GM19238 (cell line): ENCODE results near the gene SCGB1D1.

ENCODE experiments used
- DNase-seq: peaks from one replicate; pipeline ENCODE4 v3.0.0; 2011; ENCODE audit warnings: low spot score; ENCODE audit not compliant: insufficient read length

SCGB1D1 gene, protein sequence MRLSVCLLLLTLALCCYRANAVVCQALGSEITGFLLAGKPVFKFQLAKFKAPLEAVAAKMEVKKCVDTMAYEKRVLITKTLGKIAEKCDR

DNA sequence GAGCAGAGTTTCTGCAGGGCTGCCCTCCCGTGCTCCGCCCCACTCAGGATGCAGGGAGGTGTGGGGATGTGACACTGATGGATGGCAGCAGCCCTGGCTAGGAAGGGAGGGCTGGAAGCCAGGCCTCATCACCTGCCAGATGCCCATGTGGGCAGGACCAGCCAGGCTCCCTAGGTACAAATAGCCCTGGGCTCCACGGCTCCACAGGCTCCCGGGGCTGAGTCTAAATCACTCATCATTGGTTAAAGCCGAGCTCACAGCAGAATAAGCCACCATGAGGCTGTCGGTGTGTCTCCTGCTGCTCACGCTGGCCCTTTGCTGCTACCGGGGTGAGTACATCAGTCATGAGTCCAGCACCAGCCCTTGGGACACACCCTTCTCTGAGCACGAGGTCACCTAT is at the start of gene SCGB1D1:
TSS of gene SCGB1D1 (plus strand) at position 206 of the 400 bp plus-strand sequence. CDS start at position 275, 69 bp downstream.
- DNase-seq: no peak

DNA sequence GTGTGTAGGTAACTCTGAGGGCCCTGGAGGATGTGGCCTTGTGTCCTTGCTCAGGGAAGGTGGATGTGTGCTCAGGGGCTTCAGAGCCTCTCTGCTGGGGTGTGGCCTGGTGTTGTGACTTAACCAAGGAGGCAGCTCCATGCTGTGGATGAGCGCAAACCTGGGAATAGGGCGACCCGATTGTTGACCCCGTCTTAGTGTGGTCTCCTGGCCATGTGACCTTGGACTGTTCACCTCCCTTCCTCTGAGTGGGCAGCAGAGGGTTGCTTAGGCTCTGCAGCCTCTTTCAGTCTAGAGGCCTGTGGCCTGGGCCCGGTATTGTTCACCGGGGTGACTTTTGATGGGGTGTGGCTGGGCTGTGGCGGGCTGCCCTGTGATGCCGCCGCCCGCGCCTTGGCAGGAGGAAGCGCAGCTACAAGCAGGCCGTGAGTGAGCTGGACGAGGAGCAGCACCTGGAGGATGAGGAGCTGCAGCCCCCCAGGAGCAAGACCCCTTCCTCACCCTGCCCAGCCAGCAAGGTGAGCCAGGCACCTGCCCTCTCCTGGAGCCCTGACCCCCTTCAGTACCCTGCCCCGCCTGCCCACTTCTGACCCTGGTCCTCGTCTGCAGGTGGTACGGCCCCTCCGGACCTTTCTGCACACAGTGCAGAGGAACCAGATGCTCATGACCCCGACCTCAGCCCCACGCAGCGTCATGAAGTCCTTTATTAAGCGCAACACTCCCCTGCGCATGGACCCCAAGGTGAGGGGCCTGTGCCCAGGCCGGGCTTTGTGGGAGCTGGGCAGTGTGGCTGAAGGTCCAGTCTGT is 49.5 kb upstream of the SCGB1D1 start:
- no peak for DNase-seq

DNA sequence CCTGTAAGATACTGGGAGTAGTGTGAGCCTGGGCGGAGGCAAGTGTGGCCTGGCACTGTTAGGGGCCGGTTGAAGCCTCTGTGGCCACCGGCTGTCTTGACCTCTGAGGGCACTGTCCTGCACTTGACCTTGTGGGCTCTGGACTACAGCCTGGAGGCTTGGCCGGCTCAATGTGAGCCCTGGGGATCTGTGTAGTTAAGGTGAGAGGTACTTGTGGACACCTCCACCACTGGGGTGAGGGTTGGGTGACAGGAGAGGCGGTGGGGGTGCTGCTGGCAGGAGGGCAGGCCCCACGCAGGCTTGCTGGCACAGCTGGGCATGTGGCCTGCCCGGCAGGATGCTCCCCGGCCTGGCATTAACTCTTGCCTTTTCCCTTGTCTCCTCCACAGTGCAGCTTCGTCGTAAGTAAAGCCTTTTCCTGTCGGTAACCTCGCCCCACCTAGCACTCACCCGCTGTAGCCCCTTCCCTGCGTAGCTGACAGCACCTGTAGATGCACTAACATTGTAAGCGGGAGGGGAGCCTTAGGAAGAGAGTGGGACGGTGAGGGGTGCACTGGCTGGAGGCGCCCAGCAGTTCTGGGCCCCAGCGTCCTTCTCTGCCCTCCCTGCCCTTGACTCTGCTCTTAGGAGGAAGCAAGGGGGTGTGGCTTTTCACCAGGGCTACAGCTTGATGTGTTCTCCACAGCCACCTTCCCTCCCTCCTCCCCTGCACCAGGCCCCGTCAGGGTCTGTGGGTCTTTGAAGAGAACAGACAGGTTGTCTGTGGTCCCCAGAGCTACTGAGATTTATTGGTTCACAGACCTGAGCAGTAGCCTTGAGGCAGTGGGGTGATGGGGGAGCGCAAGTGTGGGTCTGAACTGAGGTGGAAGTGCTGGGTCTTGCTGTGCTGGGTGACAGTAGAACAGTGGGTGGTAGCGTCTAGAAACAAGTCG is 48.6 kb upstream of the SCGB1D1 start:
- DNase-seq: no peak

DNA sequence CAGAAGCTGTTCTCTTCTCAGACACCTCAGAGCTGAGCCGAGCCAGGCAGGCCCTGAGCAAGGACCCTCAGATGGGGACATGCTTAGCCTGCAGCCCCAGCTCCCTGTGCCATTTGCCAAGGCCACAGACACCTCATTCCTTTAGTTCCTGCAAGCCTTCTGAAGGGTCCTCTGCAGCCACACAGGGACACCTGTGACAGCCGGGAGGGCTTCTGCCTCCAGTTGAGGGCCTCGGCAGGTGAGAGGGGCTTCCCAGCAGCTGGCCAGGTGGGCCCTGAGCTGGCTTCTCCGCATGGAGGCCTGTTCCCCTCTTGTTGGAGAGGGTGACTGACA is 48.0 kb upstream of the SCGB1D1 start:
- DNase-seq: no peak

DNA sequence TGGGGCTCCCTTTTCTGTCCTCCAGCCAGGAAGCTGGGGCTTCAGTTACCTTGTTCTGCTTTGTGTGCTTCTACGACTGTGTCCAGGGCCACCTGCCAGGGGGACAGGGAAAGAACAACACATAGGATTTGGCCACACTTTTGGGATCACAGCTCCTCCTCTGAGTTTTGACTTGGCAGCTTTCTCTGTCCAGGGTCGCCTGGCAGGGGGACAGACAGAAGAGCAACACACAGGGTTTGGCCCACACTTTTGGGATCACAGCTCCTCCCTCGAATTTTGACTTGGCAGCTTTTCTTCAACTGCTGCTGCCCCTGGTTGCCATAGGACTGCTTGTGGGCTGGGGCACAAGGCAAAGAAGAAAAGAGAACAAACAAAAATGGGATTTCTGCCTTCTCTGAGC is 47.1 kb upstream of the SCGB1D1 start:
- DNase-seq: no peak

DNA sequence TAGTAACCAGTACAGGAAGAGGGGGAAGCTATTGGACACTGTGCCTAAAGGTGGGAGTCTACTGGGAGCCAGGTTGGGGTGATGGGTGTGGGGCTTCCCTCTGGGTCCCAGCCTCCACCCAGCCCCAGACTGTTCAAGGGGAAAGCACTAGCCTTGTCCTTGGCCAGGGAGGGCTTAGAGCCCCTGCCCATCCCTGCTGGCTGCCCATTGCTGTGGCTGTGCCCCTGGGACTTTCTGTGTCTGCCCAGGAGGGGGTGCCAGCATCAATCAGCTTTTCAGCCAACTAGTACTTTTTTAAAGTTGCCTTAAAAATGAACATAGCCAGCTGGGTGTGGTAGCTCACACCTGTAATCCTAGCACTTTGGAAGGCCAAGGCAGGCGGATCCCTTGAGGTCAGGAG is 46.3 kb upstream of the SCGB1D1 start:
- DNase-seq: no peak

DNA sequence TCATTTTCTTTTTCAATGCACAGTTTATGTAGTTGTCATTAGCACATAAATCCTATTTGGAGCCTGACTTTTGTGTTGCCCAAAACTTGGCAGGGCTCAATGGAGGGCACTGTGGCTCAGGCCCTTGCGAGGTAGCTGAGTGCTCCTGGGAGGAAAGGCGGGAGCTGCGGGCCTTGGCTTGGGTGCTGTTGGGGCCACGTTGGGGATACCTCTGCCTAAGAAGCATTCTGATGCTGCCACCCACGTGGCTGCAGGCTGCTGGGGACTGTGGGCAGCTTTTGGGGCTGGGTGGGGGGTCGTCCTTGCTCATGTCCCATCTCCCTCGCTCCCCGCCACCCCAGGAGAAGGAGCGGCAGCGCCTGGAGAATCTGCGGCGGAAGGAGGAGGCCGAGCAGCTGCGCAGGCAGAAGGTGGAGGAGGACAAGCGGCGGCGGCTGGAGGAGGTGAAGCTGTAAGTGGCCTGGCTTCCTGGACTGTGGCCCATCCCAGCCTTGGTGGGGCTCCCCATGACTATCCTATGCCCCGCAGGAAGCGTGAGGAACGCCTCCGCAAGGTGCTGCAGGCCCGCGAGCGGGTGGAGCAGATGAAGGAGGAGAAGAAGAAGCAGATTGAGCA is 45.3 kb upstream of the SCGB1D1 start:
- no peak for DNase-seq

DNA sequence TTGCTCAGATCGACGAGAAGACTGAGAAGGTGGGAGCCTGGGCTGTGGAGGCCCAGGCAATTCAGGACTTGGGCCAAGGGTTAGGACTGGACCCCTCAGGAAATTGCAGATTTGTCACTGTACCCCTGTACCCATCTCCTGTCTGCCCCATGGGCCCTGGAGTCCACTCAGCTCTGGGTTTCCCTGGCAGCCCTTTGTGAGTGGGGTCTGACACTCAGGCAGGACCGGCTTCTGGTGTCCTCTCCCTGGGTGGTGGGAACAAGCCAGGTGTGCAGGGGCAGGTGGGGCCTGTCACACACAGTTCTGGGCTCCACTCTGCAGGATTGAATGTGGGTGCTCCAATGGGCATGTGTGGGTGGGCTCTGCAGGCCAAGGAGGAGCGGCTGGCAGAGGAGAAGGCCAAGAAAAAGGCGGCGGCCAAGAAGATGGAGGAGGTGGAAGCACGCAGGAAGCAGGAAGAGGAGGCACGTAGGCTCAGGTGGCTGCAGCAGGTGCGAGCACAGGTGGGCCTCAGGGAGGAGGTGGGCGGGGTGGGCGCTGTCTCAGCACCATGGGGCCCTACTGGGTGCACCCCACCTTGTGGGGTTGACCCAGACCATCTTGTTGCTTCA is 44.6 kb upstream of the SCGB1D1 start:
- DNase-seq: no peak

DNA sequence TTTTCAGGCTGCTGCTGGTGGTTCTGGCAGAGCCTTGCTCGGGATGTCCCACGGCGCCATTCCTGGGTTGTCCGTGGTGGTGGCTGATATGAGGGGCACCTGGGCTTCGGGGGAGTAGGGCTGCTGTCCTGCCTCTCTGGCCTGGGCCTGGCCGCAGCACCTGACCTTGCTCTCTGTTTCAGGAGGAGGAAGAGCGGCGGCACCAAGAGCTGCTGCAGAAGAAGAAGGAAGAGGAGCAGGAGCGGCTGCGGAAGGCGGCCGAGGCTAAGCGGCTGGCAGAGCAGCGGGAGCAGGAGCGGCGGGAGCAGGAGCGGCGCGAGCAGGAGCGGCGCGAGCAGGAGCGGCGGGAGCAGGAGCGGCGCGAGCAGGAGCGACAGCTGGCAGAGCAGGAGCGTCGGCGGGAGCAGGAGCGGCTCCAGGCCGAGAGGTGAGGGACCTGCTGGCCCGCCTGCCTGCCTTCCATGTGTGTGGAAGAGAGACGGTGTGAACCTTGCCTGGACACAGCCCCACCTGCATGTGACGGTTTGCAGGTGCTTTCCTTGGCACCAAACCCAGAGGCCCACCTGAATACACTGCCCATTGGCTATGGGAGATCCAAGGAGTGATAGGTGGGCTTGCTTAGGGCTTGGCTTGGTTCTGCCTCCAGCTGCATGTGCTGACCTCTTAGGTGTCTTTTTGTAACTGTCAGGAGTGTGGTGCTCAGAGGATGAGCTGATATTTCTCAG is 43.4 kb upstream of the SCGB1D1 start:
- DNase-seq: no peak

DNA sequence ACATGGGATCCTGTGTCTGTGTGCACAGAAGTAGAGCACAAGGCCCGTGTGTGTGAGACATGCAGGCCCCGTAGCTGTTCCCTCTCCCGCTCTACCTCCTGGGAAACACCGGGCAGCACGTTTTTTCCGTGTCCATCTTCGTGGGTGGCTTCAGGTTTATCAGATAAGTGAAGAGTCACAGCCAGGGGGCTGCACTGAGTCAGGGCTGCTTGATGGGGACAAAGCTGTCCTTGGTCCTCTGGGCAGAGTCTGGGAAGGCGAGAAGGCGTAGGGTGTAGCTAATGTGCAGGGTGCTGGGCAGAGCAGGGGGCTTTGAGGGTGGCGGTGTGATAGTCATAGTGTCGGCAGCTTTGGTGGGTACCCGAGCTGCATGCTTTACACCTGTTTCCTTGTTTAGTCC is 42.5 kb upstream of the SCGB1D1 start:
- DNase-seq: no peak

DNA sequence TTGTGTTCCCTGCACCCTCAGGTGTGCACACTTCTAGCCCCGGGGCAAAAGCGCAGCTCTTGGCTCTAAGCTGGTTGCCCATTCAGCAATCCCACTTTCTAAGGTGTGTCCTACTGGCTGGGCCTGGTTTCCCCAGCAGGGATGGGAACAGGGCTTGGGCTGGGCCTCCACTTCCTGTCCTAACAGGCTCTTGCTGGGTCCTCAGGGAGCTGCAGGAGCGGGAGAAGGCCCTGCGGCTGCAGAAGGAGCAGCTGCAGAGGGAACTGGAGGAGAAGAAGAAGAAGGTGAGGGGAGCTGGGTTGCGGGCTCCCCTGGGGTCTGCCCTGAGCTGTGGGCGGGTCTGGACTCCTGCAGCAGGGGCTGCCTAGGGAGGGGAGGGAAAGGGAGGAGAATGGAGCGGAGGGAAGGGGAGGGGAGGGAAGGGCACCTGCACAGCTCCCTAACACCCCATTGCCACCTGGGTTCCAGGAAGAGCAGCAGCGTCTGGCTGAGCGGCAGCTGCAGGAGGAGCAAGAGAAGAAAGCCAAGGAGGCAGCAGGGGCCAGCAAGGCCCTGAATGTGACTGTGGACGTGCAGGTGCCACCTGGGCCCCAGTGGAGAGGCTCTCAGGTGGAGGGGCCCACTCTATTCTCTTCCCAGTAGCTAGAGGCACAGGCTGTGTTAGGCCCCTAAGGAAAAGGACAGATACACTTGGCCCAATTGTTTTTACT is 41.6 kb upstream of the SCGB1D1 start:
- no peak for DNase-seq

DNA sequence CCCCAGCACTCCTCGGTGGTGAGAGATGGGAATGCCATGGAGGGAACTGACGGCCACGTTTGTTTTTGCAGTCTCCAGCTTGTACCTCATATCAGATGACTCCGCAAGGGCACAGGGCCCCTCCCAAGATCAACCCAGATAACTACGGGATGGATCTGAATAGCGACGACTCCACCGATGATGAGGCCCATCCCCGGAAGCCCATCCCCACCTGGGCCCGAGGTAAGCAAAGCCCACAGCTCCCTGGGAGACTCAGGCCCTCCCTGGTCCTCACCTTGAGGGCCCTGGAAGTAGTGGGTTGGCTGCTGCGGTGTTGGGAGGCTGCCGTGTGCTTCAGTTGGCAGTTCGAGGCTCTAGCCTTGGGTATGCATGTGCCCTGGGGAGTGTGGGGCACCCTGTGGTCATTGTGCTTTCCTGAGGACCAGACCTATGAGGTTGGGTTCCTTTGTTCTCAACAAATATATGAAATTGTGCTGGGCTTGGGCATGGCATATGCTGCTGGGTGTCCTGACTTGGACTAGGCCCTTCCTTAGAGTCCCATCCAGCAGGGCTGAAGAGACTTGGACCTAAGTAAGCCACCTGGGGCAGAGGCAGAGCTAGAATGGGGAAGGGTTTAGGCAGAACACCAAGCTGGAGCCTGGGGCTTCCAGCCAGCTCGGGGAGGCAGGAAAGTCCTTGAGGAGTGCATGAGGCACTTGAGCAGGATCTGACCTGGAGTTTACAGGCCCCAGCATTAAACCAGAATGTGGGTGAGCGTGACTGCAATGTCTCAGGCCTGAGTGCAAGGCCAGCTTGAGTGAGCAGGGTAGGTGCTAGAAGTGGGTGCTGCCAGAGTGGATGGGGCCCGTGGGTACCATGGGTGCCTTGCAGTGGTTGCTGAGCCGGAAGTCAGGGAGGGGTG is 39.8 kb upstream of the SCGB1D1 start:
- no peak for DNase-seq

DNA sequence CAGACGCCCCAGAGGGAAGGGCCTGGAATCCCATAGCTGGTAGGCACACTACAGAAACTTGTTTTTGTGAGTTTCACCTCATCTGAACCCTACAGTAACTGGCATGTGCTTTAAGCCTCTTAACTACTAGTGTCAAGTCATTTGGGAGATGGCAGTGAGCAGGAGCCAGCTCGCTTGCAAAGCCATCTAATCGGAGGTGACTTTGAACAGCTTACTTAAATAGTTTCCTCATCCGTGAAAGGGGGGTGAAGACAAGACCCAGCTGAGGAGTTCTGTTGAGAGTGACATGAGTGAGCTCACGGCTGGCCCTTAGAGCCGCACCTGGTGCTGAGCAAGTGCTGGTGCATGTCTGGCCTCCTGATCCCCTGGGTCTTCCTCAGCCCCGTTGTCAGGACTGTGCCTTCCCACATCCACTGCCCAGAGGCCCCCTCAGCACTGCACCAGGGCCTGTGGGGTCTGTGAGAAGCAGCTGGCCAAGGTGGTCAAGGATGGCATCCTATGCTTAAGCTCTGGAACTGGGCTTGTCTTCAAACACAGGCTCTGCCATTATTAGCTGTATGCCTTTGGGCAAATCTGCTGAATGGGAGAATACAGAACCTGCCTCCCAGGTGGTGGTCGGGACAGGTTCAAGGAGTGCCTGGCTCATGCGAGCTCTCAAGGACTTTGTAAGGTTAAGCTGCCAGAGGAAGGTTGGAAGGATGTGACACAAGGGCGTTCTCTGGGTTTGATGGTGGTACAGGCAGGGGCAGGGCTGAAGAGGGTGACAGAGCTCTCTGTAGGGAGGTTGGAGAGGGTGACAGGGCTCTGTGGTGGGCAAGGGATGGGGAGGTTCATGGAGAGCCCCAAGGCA is 38.9 kb upstream of the SCGB1D1 start:
- DNase-seq: no peak

DNA sequence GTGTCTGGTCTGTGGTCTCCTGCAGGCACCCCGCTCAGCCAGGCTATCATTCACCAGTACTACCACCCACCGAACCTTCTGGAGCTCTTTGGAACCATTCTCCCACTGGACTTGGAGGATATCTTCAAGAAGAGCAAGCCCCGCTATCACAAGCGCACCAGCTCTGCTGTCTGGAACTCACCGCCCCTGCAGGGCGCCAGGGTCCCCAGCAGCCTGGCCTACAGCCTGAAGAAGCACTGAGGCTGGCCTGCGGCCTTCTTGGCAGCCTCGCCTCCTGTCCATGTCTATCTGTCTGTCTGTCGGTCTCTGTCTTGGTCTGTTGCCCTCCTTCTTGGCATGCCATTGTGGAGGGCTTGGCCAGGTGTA is 38.3 kb upstream of the SCGB1D1 start:
- no peak for DNase-seq

DNA sequence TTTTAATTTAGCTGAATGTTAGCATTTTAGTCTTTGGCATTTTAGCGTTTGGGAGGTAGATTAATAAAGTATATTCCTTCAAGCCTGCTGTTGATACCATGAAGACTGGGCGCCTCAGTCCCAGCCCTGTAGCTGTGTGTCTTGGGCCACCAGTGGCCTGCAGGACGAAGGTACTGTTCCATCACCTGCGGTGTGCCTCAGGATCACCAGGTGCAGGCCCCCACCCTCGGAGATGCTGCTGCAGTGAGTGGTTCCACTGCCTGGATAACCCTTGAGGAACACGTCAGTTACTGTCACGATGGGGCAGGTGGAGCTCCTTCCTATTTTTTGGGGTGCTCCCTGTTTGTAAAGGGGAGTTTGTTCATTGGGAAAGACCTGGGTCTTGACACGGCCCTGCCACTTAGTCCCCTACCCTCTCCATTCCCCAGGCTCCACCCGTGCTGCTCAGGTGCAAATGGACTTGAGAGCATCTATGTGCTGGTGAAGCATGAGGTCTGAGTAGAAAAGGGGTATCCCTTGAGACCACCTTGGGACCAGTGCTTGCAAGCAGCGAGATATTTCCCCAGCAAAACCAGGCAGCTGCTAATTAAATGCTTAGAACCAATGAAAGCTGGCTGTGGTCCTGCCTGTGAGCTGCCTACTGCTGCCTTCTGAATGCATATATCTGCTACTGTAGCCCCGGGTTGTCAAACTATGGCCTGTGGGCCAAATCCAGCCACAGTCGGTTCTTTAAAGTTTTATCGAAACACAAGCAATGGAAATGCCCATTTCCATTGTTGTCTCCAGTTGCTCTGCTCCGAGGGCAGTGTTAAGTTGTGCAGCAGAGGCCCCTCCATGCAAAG is 37.5 kb upstream of the SCGB1D1 start:
- no peak for DNase-seq

DNA sequence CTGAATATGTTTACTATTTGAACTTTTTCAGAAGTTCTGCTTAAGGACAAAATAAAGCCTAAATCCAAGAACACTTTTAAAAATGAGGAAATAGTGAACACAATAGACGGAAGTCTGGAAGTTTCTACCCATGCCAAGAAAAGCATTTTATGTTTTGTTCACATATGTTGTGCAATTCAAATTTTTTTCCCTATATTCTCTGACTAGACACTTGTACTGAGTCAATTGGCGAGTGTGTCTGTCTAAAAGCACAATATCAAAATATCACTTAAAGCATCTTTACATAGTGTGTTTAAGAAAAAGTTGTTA is 37.0 kb upstream of the SCGB1D1 start:
- no peak for DNase-seq

DNA sequence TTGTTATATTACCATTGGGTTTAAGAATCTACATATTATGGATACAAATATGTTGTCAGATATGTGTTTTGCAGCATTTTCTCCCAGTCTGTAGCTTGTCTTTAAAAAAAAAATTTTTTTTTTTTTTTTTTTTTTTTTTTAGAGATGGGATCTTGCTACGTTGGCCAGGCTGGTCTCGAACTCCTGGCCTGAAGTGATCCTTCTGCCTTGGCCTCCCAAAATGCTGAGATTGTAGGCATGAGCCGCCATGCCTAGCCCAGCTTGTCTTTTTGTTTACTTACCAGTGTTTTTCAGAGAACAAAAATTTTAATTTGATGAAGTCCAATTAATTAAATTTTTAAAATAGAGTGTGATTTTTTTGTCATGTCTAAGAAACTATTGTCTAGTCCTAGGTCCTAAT is 36.4 kb upstream of the SCGB1D1 start:
- no peak for DNase-seq

DNA sequence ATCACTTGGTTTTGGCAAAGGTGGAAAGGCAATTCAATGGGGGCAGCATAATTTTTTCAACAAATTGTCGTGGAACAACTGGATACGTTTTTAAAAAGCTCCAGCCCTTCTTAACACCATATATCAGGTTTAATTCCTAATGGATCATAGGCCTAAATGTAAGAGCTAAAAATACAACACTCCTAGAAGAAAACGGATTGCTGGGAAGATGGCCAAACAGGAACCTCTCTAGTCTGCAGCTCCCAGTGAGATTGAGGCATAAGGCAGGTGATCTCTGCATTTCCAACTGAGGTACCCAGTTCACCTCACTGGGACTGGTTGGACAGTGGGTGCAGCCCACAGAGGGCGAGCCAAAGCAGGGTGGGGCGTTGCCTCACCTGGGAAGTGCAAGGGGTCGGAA is 32.4 kb upstream of the SCGB1D1 start:
- DNase-seq: no peak
